ENCODE data around the gene TOM1.

TOM1 gene

GRCh38 chr22:35361001-35361558 lies 61.4 kb downstream of the TOM1 start:
- TF ChIP-seq REST (IDR thresholded peaks at IDR 0.05; ENCODE audit: insufficient read depth in 1 of 2, low read depth in 2 of 2, low read length in 2 of 2) (no peak), SIN3A (IDR thresholded peaks at IDR 0.05; ENCODE audit: borderline replicate concordance, insufficient read depth, low read length) (no peak), FOXP2 (optimal IDR thresholded peaks at IDR 0.05; ENCODE audit: borderline replicate concordance, extremely low read depth, extremely low read length, insufficient read depth) (no peak), TAF1 (IDR thresholded peaks at IDR 0.05; ENCODE audit: borderline replicate concordance, insufficient read depth, low read length) (no peak), POLR2AphosphoS5 (IDR thresholded peaks at IDR 0.05; ENCODE audit: low read depth, low read length) (no peak)

- no peak for TF ChIP-seq REST (IDR thresholded peaks at IDR 0.05; ENCODE audit: insufficient read depth in 1 of 2, low read depth in 2 of 2, low read length in 2 of 2)
- TF ChIP-seq POLR2AphosphoS5 (IDR thresholded peaks at IDR 0.05; ENCODE audit: low read depth, low read length), result no peak
- no peak for TF ChIP-seq FOXP2 (optimal IDR thresholded peaks at IDR 0.05; ENCODE audit: borderline replicate concordance, extremely low read depth, extremely low read length, insufficient read depth)
- TF ChIP-seq TAF1 (IDR thresholded peaks at IDR 0.05; ENCODE audit: borderline replicate concordance, insufficient read depth, low read length), result no peak
- TF ChIP-seq SIN3A (IDR thresholded peaks at IDR 0.05; ENCODE audit: borderline replicate concordance, insufficient read depth, low read length), result no peak
Measured at GRCh38 chr22:35363566-35364086, 63.9 kb downstream of the TOM1 start.

- TF ChIP-seq TAF1 (IDR thresholded peaks at IDR 0.05; ENCODE audit: borderline replicate concordance, insufficient read depth, low read length), result no peak
- TF ChIP-seq FOXP2 (optimal IDR thresholded peaks at IDR 0.05; ENCODE audit: borderline replicate concordance, extremely low read depth, extremely low read length, insufficient read depth), result no peak
- TF ChIP-seq SIN3A (IDR thresholded peaks at IDR 0.05; ENCODE audit: borderline replicate concordance, insufficient read depth, low read length), result no peak
- no peak for TF ChIP-seq POLR2AphosphoS5 (IDR thresholded peaks at IDR 0.05; ENCODE audit: low read depth, low read length)
- TF ChIP-seq REST (IDR thresholded peaks at IDR 0.05; ENCODE audit: insufficient read depth in 1 of 2, low read depth in 2 of 2, low read length in 2 of 2), result no peak
Measured at GRCh38 chr22:35367331-35367886, 67.7 kb downstream of the TOM1 start.

DNA sequence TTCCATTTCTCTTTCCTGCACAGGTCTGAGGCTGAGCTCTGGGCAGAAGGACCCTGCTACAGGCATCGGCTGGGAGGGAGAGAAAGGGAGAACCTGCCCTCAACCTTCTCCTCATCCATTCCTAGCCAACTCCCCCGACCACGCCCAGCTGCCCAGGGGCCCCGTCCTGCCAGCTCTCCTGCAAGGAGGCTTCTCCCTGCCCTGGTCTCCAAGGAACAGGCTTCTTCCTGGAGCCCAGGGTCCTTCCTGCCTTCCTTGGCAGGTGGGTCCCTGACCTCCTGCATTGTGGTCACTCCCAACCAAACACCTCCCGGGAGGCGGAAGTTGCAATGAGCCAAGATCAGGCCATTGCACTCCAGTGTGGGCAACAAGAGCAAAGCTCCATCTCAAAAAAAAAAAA lies 68.7 kb downstream of the TOM1 start:
- TF ChIP-seq SIN3A (IDR thresholded peaks at IDR 0.05; ENCODE audit: borderline replicate concordance, insufficient read depth, low read length) (no peak), FOXP2 (optimal IDR thresholded peaks at IDR 0.05; ENCODE audit: borderline replicate concordance, extremely low read depth, extremely low read length, insufficient read depth) (no peak), POLR2AphosphoS5 (IDR thresholded peaks at IDR 0.05; ENCODE audit: low read depth, low read length) (no peak), TAF1 (IDR thresholded peaks at IDR 0.05; ENCODE audit: borderline replicate concordance, insufficient read depth, low read length) (no peak)

GRCh38 chr22:35369996-35370395 lies 70.3 kb downstream of the TOM1 start:
- TF ChIP-seq REST (IDR thresholded peaks at IDR 0.05; ENCODE audit: insufficient read depth in 1 of 2, low read depth in 2 of 2, low read length in 2 of 2), result no peak
- TF ChIP-seq TAF1 (IDR thresholded peaks at IDR 0.05; ENCODE audit: borderline replicate concordance, insufficient read depth, low read length), result no peak
- TF ChIP-seq FOXP2 (optimal IDR thresholded peaks at IDR 0.05; ENCODE audit: borderline replicate concordance, extremely low read depth, extremely low read length, insufficient read depth), result no peak
- no peak for TF ChIP-seq POLR2AphosphoS5 (IDR thresholded peaks at IDR 0.05; ENCODE audit: low read depth, low read length)
- no peak for TF ChIP-seq SIN3A (IDR thresholded peaks at IDR 0.05; ENCODE audit: borderline replicate concordance, insufficient read depth, low read length)

All from PFSK-1 (cell line).